Stomach smooth muscle (tissue), 2 donors: ENCODE results near the gene PNKD.
"Not testable (repeated sequence)": the region's sequence is repeated elsewhere in the genome, so short reads cannot be mapped to it uniquely, and the experiment has no call there.

Source experiments
- H3K27ac ChIP-seq: one replicate; pipeline ENCODE4 v1.7.0; 2013; ENCODE audit warnings: mild to moderate bottlenecking, low read length, inconsistent platforms
- H3K27me3 ChIP-seq, 2 donors: one replicate each; pipeline ENCODE4 v1.7.0; 2013; ENCODE audit warnings: low read length in 2 of 2; ENCODE audit not compliant: insufficient read depth in 2 of 2, control insufficient read depth in 1 of 2
- H3K36me3 ChIP-seq, 2 donors: one replicate each; pipeline ENCODE4 v1.7.0; 2013; ENCODE audit warnings: low read length in 2 of 2; ENCODE audit not compliant: control insufficient read depth in 2 of 2, insufficient read depth in 2 of 2
- H3K4me1 ChIP-seq: one replicate; pipeline ENCODE4 v1.7.0; 2013; ENCODE audit warnings: low read length; ENCODE audit not compliant: control insufficient read depth, insufficient read depth
- H3K4me3 ChIP-seq, 2 donors: one replicate each; pipeline ENCODE4 v1.7.0; 2013; ENCODE audit warnings: low read length in 2 of 2
- H3K9ac ChIP-seq, 2 donors: one replicate each; pipeline ENCODE4 v1.7.0; 2013; ENCODE audit warnings: low read length in 2 of 2, mild to moderate bottlenecking in 1 of 2
- H3K9me3 ChIP-seq, 2 donors: one replicate each; pipeline ENCODE4 v1.7.0; 2013; ENCODE audit warnings: low read length in 2 of 2; ENCODE audit not compliant: control insufficient read depth in 2 of 2
- donor health status: healthy.
- donor health status: Pancreatic carcinoma.

PNKD gene

GRCh38 chr2:218307415-218308090 is 37.2 kb downstream of the PNKD start:
- Histone ChIP-seq H3K27ac (no peak overlapping the region), H3K36me3 (no peaks in the 10 kb centered on the region), H3K9ac (no peak overlapping the region), H3K4me1 (no peaks in the 10 kb centered on the region), H3K4me3 (no peak overlapping the region), H3K27me3 (no peaks in the 10 kb centered on the region), H3K9me3 (no peaks in the 10 kb centered on the region)

GRCh38 chr2:218310853-218311540 is 40.7 kb downstream of the PNKD start:
- Histone ChIP-seq H3K27ac (no peak overlapping the region), H3K36me3 (no peaks in the 10 kb centered on the region), H3K9ac (no peak overlapping the region)

GRCh38 chr2:218311541-218312266 is 41.4 kb downstream of the PNKD start:
- not testable (repeated sequence) for H3K4me3 ChIP-seq, H3K27ac ChIP-seq, H3K27me3 ChIP-seq, H3K4me1 ChIP-seq, H3K9ac ChIP-seq, H3K36me3 ChIP-seq, H3K9me3 ChIP-seq

More at GRCh38 chr2:218310853-218311540, 40.7 kb downstream of the PNKD start:
- no peaks in the 10 kb centered on the region for H3K27me3 ChIP-seq
- H3K9me3 ChIP-seq = no peaks in the 10 kb centered on the region
- no peak overlapping the region for H3K4me3 ChIP-seq
- no peaks in the 10 kb centered on the region for H3K4me1 ChIP-seq

GRCh38 chr2:218312267-218312756 is 42.0 kb downstream of the PNKD start:
- Histone ChIP-seq H3K4me1 (no peaks in the 10 kb centered on the region), H3K27me3 (no peaks in the 10 kb centered on the region), H3K27ac (no peak overlapping the region), H3K9ac (no peak overlapping the region), H3K9me3 (no peaks in the 10 kb centered on the region), H3K4me3 (no peak overlapping the region), H3K36me3 (no peaks in the 10 kb centered on the region)

- no peak overlapping the region for H3K4me3 ChIP-seq
- H3K27ac ChIP-seq = no peak overlapping the region
- no peaks in the 10 kb centered on the region for H3K9me3 ChIP-seq
- H3K36me3 ChIP-seq = no peaks in the 10 kb centered on the region
- no peaks in the 10 kb centered on the region for H3K27me3 ChIP-seq
- H3K9ac ChIP-seq = no peak overlapping the region
- no peaks in the 10 kb centered on the region for H3K4me1 ChIP-seq
Observed at GRCh38 chr2:218313356-218313755, 43.0 kb downstream of the PNKD start.

- not testable (repeated sequence) for H3K27me3 ChIP-seq, H3K4me1 ChIP-seq, H3K36me3 ChIP-seq, H3K4me3 ChIP-seq, H3K9me3 ChIP-seq, H3K9ac ChIP-seq, H3K27ac ChIP-seq
Observed at GRCh38 chr2:218314764-218315163, 44.4 kb downstream of the PNKD start.

GRCh38 chr2:218315397-218315796 is 45.1 kb downstream of the PNKD start:
- no peaks in the 10 kb centered on the region for H3K27me3 ChIP-seq

GRCh38 chr2:218317303-218317630 is 46.9 kb downstream of the PNKD start:
- Histone ChIP-seq H3K4me1 (peaks cover 3% of the 10 kb centered on the region), H3K9me3 (no peaks in the 10 kb centered on the region), H3K9ac (no peak overlapping the region), H3K27me3 (no peaks in the 10 kb centered on the region), H3K36me3 (no peaks in the 10 kb centered on the region), H3K27ac (no peak overlapping the region), H3K4me3 (no peak overlapping the region)

More at GRCh38 chr2:218315397-218315796, 45.1 kb downstream of the PNKD start:
- Histone ChIP-seq H3K4me1 (no peaks in the 10 kb centered on the region), H3K4me3 (no peak overlapping the region), H3K36me3 (no peaks in the 10 kb centered on the region), H3K27ac (no peak overlapping the region), H3K9ac (no peak overlapping the region), H3K9me3 (no peaks in the 10 kb centered on the region)

GRCh38 chr2:218317835-218318234 is 47.5 kb downstream of the PNKD start:
- Histone ChIP-seq H3K27ac (no peak overlapping the region), H3K9ac (no peak overlapping the region), H3K9me3 (no peaks in the 10 kb centered on the region), H3K27me3 (no peaks in the 10 kb centered on the region), H3K4me1 (peaks cover 9% of the 10 kb centered on the region), H3K4me3 (no peak overlapping the region), H3K36me3 (no peaks in the 10 kb centered on the region)

- no peaks in the 10 kb centered on the region for H3K36me3 ChIP-seq
- no peak overlapping the region for H3K4me3 ChIP-seq
- H3K9me3 ChIP-seq = no peaks in the 10 kb centered on the region
- H3K4me1 ChIP-seq = peaks cover 11% of the 10 kb centered on the region
- no peaks in the 10 kb centered on the region for H3K27me3 ChIP-seq
- no peak overlapping the region for H3K9ac ChIP-seq
- H3K27ac ChIP-seq = no peak overlapping the region
Observed at GRCh38 chr2:218318241-218318640, 47.9 kb downstream of the PNKD start.
